Measurements from ENCODE around the gene RUNX1. TPM values are rescaled to one million over a fixed set of nuclear protein-coding genes. Genes with fewer than 3 reads are reported as not detected.

The RUNX1 gene
- total RNA-seq, 2 experiments from 2014 or later: 49.5 to 58.8 TPM

GRCh38 chr21:34890470-34890723 lies 158.7 kb downstream of the RUNX1 start:
- Mint-ChIP-seq H3K27me3 (no peaks in the 10 kb centered on the region), H3K9me3 (ENCODE audit: low read depth) (no peaks in the 10 kb centered on the region), H3K36me3 (ENCODE audit: low read depth) (peaks cover 20% of the 10 kb centered on the region), H3K4me1 (peaks cover 41% of the 10 kb centered on the region), H3K4me3 (peak overlapping the region; percentile 47), H3K27ac (no peak overlapping the region)
- DNase-seq: no peak
- ChIA-PET CTCF (interaction anchor here (1.0 to 7.7 kb wide), 15 partner anchors 9 to 198 kb away, joined by 3 to 32 read pairs (median 5); no protein-coding TSS in a partner anchor), POLR2A (interaction anchor here (1.0 to 5.6 kb wide), 13 partner anchors 23 to 207 kb away, joined by 3 to 104 read pairs (median 5); no protein-coding TSS in a partner anchor)
- intact Hi-C loops (cut with DNase I, micrococcal nuclease): loop anchor here (1.0 to 5.0 kb wide), 3 partner anchors 510 to 952 kb away; no protein-coding TSS in a partner anchor
- ATAC-seq: no peak

GRCh38 chr21:34889676-34890469 lies 159.2 kb downstream of the RUNX1 start:
- ATAC-seq: peak; percentile 55
- peak overlapping the region; percentile 55 for H3K27ac Mint-ChIP-seq

DNA sequence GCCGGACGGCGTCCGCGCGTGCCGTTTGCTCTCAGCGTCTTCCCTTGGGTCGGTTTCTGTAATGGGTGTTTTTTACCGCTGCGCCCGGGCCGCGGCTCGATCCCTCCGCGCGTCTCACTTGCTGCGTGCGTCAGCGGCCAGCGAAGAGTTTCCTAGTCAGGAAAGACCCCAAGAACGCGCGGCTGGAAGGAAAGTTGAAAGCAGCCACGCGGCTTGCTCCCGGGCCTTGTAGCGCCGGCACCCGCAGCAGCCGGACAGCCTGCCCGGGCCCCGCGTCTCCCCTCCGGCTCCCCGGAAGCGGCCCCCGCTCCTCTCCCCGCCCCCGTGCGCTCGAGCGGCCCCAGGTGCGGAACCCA lies 159.8 kb downstream of the RUNX1 start:
- no peak for ATAC-seq
- H3K4me1 Mint-ChIP-seq: peaks cover 38% of the 10 kb centered on the region

More at GRCh38 chr21:34889676-34890469, 159.2 kb downstream of the RUNX1 start:
- peaks cover 22% of the 10 kb centered on the region for H3K36me3 Mint-ChIP-seq (ENCODE audit: low read depth)
- DNase-seq: peak; percentile 89
- CTCF ChIA-PET: interaction anchor here (0.5 to 7.7 kb wide), 24 partner anchors 9 to 922 kb away, joined by 3 to 32 read pairs (median 4); no protein-coding TSS in a partner anchor
- no peaks in the 10 kb centered on the region for H3K9me3 Mint-ChIP-seq (ENCODE audit: low read depth)
- H3K4me3 Mint-ChIP-seq: peak overlapping the region; percentile 83
- H3K27me3 Mint-ChIP-seq: no peaks in the 10 kb centered on the region
- POLR2A ChIA-PET: interaction anchor here (1.0 to 5.6 kb wide), 15 partner anchors 23 to 208 kb away, joined by 3 to 104 read pairs (median 5); no protein-coding TSS in a partner anchor
- H3K4me1 Mint-ChIP-seq: peaks cover 39% of the 10 kb centered on the region
- intact Hi-C loops (cut with DNase I, micrococcal nuclease): loop anchor here (1.0 to 10.0 kb wide), 16 partner anchors 45 to 952 kb away; no protein-coding TSS in a partner anchor

GRCh38 chr21:34888569-34889319 lies 160.4 kb downstream of the RUNX1 start:
- Mint-ChIP-seq H3K9me3 (ENCODE audit: low read depth) (no peaks in the 10 kb centered on the region), H3K36me3 (ENCODE audit: low read depth) (peaks cover 30% of the 10 kb centered on the region), H3K27me3 (no peaks in the 10 kb centered on the region), H3K4me1 (peaks cover 37% of the 10 kb centered on the region), H3K4me3 (peak overlapping the region; percentile 92), H3K27ac (peak overlapping the region; percentile 100)
- intact Hi-C loops (cut with DNase I, micrococcal nuclease): loop anchor here (1.0 to 10.0 kb wide), 26 partner anchors 46 to 954 kb away; partner anchors contain the start of gene RUNX1 (in 1 of the 2)
- ChIA-PET POLR2A (interaction anchor here (0.6 to 5.6 kb wide), 24 partner anchors 22 to 209 kb away, joined by 3 to 104 read pairs (median 5); no protein-coding TSS in a partner anchor), CTCF (interaction anchor here (0.5 to 7.7 kb wide), 22 partner anchors 9 to 489 kb away, joined by 3 to 32 read pairs (median 4); no protein-coding TSS in a partner anchor)
- ATAC-seq (peak; percentile 56), DNase-seq (peak; percentile 93)

More for the DNA sequence above, 159.8 kb downstream of the RUNX1 start:
- CTCF ChIA-PET: interaction anchor here (0.5 to 7.7 kb wide), 22 partner anchors 10 to 923 kb away, joined by 3 to 32 read pairs (median 4); no protein-coding TSS in a partner anchor
- Mint-ChIP-seq H3K36me3 (ENCODE audit: low read depth) (peaks cover 26% of the 10 kb centered on the region), H3K4me3 (peak overlapping the region; percentile 83), H3K9me3 (ENCODE audit: low read depth) (no peaks in the 10 kb centered on the region), H3K27me3 (no peaks in the 10 kb centered on the region), H3K27ac (peak overlapping the region; percentile 97)
- POLR2A ChIA-PET: interaction anchor here (1.0 to 5.6 kb wide), 13 partner anchors 22 to 209 kb away, joined by 3 to 104 read pairs (median 6); no protein-coding TSS in a partner anchor
- DNase-seq: peak; percentile 77
- intact Hi-C loops (cut with DNase I, micrococcal nuclease): loop anchor here (2.0 to 10.0 kb wide), 14 partner anchors 46 to 953 kb away; no protein-coding TSS in a partner anchor

DNA sequence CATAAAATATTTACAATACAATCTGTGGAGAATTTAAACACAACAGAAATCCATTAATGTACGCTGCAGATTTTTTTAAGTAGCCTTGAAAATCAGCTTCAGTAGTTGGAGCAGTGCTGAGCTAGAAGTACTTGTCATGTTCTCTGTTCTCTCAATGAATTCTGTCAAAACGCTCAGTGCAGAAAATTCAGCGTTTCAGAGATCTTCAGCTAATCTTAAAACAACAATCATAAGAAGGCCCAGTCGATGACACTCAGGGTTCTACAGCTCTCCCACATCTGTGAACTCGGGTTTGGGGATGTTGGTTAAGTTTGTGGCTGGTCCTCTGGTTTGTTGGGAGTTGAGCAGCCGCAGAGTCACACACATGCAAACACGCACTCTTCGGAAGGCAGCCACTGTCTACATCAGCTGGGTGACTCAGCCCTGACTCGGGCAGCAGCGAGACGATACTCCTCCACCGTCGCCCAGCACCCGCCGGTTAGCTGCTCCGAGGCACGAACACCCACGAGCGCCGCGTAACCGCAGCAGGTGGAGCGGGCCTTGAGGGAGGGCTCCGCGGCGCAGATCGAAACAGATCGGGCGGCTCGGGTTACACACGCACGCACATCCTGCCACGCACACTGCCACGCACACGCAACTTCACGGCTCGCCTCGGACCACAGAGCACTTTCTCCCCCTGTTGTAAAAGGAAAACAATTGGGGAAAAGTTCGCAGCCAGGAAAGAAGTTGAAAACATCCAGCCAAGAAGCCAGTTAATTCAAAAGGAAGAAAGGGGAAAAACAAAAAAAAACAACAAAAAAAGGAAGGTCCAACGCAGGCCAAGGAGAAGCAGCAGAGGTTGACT lies 161.2 kb downstream of the RUNX1 start:
- H3K4me1 Mint-ChIP-seq: peaks cover 38% of the 10 kb centered on the region
- ATAC-seq (peak; percentile 69), DNase-seq (peak; percentile 96)
- CTCF ChIA-PET: interaction anchor here (0.5 to 7.7 kb wide), 17 partner anchors 8 to 512 kb away, joined by 3 to 32 read pairs (median 4); no protein-coding TSS in a partner anchor
- POLR2A ChIA-PET: interaction anchor here (0.6 to 5.6 kb wide), 22 partner anchors 9 to 273 kb away, joined by 3 to 104 read pairs (median 5); no protein-coding TSS in a partner anchor
- intact Hi-C loops (cut with DNase I, micrococcal nuclease): loop anchor here (1.0 to 10.0 kb wide), 28 partner anchors 47 to 954 kb away; partner anchors contain the start of gene RUNX1 (in 1 of the 2)
- peak overlapping the region; percentile 100 for H3K27ac Mint-ChIP-seq
- no peaks in the 10 kb centered on the region for H3K9me3 Mint-ChIP-seq (ENCODE audit: low read depth)
- peaks cover 37% of the 10 kb centered on the region for H3K36me3 Mint-ChIP-seq (ENCODE audit: low read depth)
- peak overlapping the region; percentile 92 for H3K4me3 Mint-ChIP-seq
- no peaks in the 10 kb centered on the region for H3K27me3 Mint-ChIP-seq

DNA sequence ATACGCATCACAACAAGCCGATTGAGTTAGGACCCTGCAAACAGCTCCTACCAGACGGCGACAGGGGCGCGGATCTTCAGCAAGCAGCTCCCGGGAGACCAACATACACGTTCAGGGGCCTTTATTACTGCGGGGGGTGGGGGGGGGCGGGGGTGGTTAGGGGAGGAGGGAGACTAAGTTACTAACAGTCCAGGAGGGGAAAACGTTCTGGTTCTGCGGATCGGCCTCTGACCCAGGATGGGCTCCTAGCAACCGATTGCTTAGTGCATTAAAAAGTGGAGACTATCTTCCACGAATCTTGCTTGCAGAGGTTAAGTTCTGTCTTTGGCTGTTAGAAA lies 162.0 kb downstream of the RUNX1 start:
- ATAC-seq (no peak), DNase-seq (no peak)
- Mint-ChIP-seq H3K27ac (peak overlapping the region; percentile 100), H3K4me1 (peaks cover 43% of the 10 kb centered on the region), H3K27me3 (no peaks in the 10 kb centered on the region), H3K9me3 (ENCODE audit: low read depth) (no peaks in the 10 kb centered on the region), H3K4me3 (peak overlapping the region; percentile 92), H3K36me3 (ENCODE audit: low read depth) (peaks cover 46% of the 10 kb centered on the region)
- CTCF ChIA-PET: interaction anchor here (0.6 to 7.7 kb wide), 12 partner anchors 56 to 514 kb away, joined by 3 to 32 read pairs (median 5); no protein-coding TSS in a partner anchor
- POLR2A ChIA-PET: interaction anchor here (0.6 to 5.6 kb wide), 13 partner anchors 12 to 201 kb away, joined by 3 to 104 read pairs (median 6); no protein-coding TSS in a partner anchor
- intact Hi-C loops (cut with DNase I, micrococcal nuclease): loop anchor here (1.0 to 10.0 kb wide), 9 partner anchors 80 to 955 kb away; no protein-coding TSS in a partner anchor

- peaks cover 50% of the 10 kb centered on the region for H3K36me3 Mint-ChIP-seq (ENCODE audit: low read depth)
Measured at GRCh38 chr21:34886240-34887104, 162.6 kb downstream of the RUNX1 start.

GRCh38 chr21:34885626-34886239 lies 163.4 kb downstream of the RUNX1 start:
- DNase-seq: no peak
- peaks cover 56% of the 10 kb centered on the region for H3K36me3 Mint-ChIP-seq (ENCODE audit: low read depth)
- no peak for ATAC-seq
- peaks cover 45% of the 10 kb centered on the region for H3K4me1 Mint-ChIP-seq
- CTCF ChIA-PET: interaction anchor here (0.6 to 3.3 kb wide), 13 partner anchors 9 to 515 kb away, joined by 3 to 13 read pairs (median 3); no protein-coding TSS in a partner anchor
- no peaks in the 10 kb centered on the region for H3K27me3 Mint-ChIP-seq
- H3K9me3 Mint-ChIP-seq (ENCODE audit: low read depth): no peaks in the 10 kb centered on the region
- peak overlapping the region; percentile 92 for H3K4me3 Mint-ChIP-seq
- peak overlapping the region; percentile 86 for H3K27ac Mint-ChIP-seq
- intact Hi-C loops (cut with DNase I, micrococcal nuclease): loop anchor here (2.0 to 10.0 kb wide), 8 partner anchors 141 to 957 kb away; no protein-coding TSS in a partner anchor
- POLR2A ChIA-PET: interaction anchor here (0.6 to 1.7 kb wide), 7 partner anchors 24 to 214 kb away, joined by 3 to 8 read pairs (median 3); no protein-coding TSS in a partner anchor

More at GRCh38 chr21:34886240-34887104, 162.6 kb downstream of the RUNX1 start:
- Mint-ChIP-seq H3K4me3 (peak overlapping the region; percentile 92), H3K27ac (peak overlapping the region; percentile 86), H3K9me3 (ENCODE audit: low read depth) (no peaks in the 10 kb centered on the region), H3K4me1 (peaks cover 43% of the 10 kb centered on the region), H3K27me3 (no peaks in the 10 kb centered on the region)
- ChIA-PET CTCF (interaction anchor here (0.6 to 7.7 kb wide), 13 partner anchors 10 to 514 kb away, joined by 3 to 32 read pairs (median 4); no protein-coding TSS in a partner anchor), POLR2A (interaction anchor here (0.6 to 1.9 kb wide), 7 partner anchors 24 to 213 kb away, joined by 3 to 11 read pairs (median 5); no protein-coding TSS in a partner anchor)
- DNase-seq: peak; percentile 45
- no peak for ATAC-seq
- intact Hi-C loops (cut with DNase I, micrococcal nuclease): loop anchor here (1.0 to 10.0 kb wide), 9 partner anchors 79 to 956 kb away; no protein-coding TSS in a partner anchor

DNA sequence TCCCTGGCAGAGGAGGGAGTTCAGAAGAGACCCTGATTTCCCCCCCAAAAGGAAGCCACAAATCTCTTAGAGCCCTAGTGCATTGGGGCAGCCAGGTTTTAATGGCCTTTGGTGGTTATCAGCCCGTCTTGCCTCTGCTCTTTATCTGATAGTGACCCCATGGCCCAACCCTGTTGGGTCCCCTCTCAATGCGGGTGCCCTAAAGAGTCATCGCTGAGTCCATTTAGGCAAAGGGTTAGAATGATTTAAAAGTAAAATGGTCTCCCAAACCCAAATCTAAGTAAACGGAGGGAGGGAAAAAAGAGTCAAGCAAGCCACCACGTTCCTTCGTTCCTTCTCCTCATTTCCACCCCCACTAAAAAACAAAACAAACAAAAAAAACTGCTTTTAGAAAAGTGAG lies 164.0 kb downstream of the RUNX1 start:
- CTCF ChIA-PET: interaction anchor here (0.7 to 3.3 kb wide), 11 partner anchors 8 to 516 kb away, joined by 3 to 9 read pairs (median 3); no protein-coding TSS in a partner anchor
- Mint-ChIP-seq H3K27ac (peak overlapping the region; percentile 86), H3K27me3 (no peaks in the 10 kb centered on the region), H3K36me3 (ENCODE audit: low read depth) (peaks cover 60% of the 10 kb centered on the region), H3K9me3 (ENCODE audit: low read depth) (no peaks in the 10 kb centered on the region), H3K4me3 (peak overlapping the region; percentile 92), H3K4me1 (peaks cover 49% of the 10 kb centered on the region)
- intact Hi-C loops (cut with DNase I, micrococcal nuclease): loop anchor here (5.0 to 10.0 kb wide), 7 partner anchors 178 to 957 kb away; no protein-coding TSS in a partner anchor
- POLR2A ChIA-PET: interaction anchor here (0.7 to 1.7 kb wide), 3 partner anchors 83 to 104 kb away, joined by 3 to 7 read pairs (median 3); no protein-coding TSS in a partner anchor
- DNase-seq (no peak), ATAC-seq (no peak)

Measured in activated CD4-positive, alpha-beta T cell treated with anti-CD3 and anti-CD28 coated beads for 36 hours (primary cell).